Fibroblast of pulmonary artery (primary cell): Measurements from ENCODE around the gene SLC22A4.

ENCODE experiments used
- DNase-seq: peaks from one replicate; pipeline ENCODE4 v3.0.0-alpha.2; 2010; ENCODE audit warnings: low read depth
- H3K4me3 ChIP-seq: replicated peaks from 2 replicates; pipeline ENCODE4 v1.5.1; 2011; ENCODE audit warnings: low read depth, mild to moderate bottlenecking, control low read depth, low read length, moderate library complexity
- TF ChIP-seq, protein P1 (sequence below): IDR thresholded peaks from 2 replicates; pipeline ENCODE4 v1.5.1; 2011; ENCODE audit warnings: mild to moderate bottlenecking, control low read depth, low read length, inconsistent platforms; ENCODE audit errors: missing control alignments

Gene SLC22A4

DNA sequence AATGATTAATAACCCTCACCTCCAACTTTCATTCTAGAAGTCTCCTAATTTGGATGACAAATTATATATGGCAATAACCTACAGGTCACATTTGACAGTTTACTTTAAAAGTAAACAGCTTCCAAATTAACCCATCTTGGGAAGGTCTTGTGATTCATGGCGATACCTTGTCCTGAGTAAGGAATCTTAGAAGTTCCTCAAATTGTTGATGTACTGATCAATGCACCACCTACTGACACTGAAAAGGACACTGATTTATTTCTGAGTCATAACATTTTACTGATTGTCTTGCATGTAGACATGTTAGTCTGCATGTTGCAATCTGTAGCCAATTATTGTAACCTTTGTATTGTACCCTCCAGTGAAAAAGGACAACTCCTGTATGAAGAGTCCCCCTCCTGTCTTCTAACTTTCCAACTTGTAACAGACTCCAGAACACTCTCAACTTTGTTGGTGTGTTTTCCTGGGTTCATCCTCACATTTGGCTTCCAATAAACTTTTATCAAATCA, 59.3 kb downstream of the SLC22A4 start:
- H3K4me3 ChIP-seq: no peak overlapping the region
- no peak for DNase-seq
- TF ChIP-seq, protein P1, sequence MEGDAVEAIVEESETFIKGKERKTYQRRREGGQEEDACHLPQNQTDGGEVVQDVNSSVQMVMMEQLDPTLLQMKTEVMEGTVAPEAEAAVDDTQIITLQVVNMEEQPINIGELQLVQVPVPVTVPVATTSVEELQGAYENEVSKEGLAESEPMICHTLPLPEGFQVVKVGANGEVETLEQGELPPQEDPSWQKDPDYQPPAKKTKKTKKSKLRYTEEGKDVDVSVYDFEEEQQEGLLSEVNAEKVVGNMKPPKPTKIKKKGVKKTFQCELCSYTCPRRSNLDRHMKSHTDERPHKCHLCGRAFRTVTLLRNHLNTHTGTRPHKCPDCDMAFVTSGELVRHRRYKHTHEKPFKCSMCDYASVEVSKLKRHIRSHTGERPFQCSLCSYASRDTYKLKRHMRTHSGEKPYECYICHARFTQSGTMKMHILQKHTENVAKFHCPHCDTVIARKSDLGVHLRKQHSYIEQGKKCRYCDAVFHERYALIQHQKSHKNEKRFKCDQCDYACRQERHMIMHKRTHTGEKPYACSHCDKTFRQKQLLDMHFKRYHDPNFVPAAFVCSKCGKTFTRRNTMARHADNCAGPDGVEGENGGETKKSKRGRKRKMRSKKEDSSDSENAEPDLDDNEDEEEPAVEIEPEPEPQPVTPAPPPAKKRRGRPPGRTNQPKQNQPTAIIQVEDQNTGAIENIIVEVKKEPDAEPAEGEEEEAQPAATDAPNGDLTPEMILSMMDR: no peak

DNA sequence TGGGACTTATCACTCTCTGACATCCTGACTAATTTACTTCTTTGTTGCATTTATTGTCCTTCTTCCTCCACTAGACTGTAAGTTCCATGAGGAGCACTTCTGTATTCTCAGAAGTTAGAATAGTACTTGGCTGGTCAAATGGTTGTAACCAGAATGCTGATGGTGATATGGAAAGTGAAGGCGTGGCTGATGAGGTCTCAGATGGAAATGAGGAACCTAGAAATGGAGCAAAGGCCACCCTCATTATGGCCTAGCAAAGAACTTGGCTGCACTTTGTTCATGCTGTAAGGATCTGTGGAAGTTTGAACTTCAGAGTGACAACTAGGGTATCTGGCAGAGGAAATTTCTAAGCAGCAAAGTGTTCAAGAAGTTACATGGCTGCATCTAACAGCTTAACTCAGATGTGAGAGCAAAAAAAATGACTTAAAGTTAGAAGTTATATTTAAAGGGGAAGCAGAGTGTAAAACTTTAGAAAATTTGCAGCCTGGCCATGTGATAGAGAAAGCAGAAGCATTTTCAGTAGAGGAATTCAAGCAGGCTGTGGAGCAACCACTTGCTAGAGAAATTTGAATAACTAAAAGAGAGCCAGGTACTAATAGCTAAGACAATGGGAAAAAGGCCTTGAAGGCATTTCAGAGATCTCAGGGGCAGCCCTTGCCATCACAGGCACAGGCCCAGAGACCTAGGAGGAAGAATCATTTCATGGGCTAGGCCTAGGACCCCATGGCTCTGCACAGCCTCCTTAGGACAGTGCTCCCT, 60.4 kb downstream of the SLC22A4 start:
- H3K4me3 ChIP-seq: no peak overlapping the region
- TF ChIP-seq, protein P1: no peak
- no peak for DNase-seq

DNA sequence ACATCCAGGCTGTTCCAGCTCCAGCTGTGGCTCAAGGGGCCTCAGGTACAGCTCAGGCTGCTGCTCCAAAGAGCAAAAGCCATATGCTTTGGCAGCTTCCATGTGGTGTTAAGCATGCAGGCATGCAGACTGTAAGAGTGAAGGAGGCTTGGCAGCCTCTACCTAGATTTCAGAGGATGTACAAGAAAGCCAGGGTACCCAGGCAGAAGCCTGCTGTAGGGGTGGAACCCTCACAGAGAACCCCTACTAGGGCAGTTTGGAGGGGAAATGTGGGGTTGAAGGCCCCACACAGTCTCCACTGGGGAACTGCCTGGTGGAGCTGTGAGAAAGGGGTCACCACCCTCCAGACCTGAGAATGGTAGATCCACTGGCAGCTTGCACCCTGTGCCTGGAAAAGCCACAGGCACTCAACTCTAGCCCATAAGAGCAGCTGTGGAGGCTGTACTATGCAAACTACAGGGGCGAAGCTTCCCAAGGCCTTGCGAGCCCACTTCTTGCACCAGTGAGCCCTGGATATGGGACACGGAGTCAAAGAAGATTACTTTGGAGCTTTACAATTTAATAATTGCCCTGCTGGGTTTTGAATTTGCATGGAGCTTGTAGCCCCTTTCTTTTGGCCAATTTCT, 61.1 kb downstream of the SLC22A4 start:
- H3K4me3 ChIP-seq: no peak overlapping the region
- DNase-seq: no peak
- TF ChIP-seq, protein P1: no peak

DNA sequence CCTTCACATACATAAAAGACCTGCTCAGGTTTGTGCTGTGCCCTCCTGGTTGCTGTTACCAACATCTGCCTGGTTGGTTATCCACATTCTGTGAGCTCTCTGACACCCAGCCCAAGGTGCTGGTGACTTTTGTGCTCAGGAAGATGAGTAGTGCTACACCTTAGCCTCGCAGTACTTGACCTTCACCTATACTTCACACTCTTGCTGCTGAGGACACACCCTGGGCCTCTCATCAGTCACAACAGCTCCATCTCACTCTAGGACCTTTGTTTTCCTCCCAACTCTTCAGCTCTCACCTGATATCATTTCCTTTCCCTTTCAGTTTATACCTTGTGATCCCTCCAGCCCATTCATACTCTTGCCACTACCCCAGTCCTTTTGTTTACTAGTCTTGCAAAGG, 64.6 kb downstream of the SLC22A4 start:
- no peak for DNase-seq
- H3K4me3 ChIP-seq: no peak overlapping the region
- TF ChIP-seq, protein P1: no peak

DNA sequence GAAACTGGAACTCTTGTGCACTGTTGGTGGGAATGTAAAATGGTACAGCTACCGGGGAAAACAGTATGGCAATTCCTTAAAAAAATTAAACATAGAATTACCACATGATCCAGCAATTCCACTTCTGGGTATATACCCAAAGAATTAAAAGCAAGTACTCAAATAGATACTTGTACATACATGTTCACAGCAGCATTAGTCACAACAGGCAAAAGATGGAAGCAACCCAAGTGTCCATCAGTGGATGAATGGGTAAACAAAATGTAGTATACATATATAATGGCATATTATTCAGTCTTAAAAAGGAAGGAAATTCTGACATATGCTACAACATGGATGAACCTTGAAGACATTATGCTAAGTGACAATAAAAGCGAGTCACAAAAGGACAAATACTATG, 67.9 kb downstream of the SLC22A4 start:
- no peak for DNase-seq
- TF ChIP-seq, protein P1: no peak

DNA sequence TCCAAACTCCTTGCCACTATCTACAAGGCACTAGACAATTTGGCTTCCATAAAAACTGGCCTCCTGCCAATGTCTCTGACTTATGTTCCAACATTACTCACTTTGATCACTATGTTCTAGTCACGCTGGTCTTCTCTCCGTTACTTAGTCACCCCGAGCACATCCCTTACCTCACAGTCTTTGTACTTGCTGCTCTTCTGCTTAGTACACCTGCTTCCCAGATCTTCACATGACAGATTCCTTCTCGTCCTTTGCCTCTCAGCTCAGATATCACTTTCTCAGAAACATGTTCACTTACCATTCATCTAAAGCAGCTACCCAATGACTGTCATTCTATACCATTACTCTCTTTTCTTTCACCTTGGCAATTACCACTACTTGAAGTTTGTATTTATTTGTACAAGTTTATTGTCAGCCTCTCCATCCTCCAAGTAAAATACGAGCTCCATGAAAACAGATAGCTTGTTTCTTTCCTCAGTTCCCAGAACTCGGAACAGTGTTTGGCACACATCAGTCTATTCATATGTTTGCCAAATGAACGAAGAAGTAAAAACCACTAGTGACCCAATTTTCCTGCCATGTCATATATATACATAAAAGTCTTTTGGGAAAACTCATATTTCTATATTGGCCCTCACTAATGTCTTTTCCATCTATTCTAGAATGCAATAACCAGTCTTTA, 69.4 kb downstream of the SLC22A4 start:
- H3K4me3 ChIP-seq: no peak overlapping the region
- DNase-seq: peak; percentile 92
- TF ChIP-seq, protein P1: no peak

More for the DNA sequence above, 67.9 kb downstream of the SLC22A4 start:
- no peak overlapping the region for H3K4me3 ChIP-seq
